DOHH2 (cell line): ENCODE results near the gene VPS35.

ENCODE experiments used
- H3F3A ChIP-seq: fragments of 200-600 bp; sonication (generic), shearing (Covaris generic); 2 replicates; pipeline ENCODE4 v1.6.0; 2016; ENCODE audit warnings: antibody characterized with exemption, mild to moderate bottlenecking; ENCODE audit not compliant: control insufficient read depth, insufficient read depth
- H3K27ac ChIP-seq: fragments of 200-600 bp; sonication (generic); 2 replicates; pipeline ENCODE4 v1.5.1; 2014; ENCODE audit warnings: low read depth, mild to moderate bottlenecking, low read length, moderate library complexity
- H3K27me3 ChIP-seq: fragments of 200-600 bp; sonication (generic); 2 replicates; pipeline ENCODE4 v1.6.1; 2014; ENCODE audit warnings: mild to moderate bottlenecking, low read length, mixed read lengths; ENCODE audit not compliant: control insufficient read depth
- H3K36me3 ChIP-seq: fragments of 200-600 bp; sonication (generic); 2 replicates; pipeline ENCODE4 v1.6.1; 2014; ENCODE audit warnings: mild to moderate bottlenecking, low read length, moderate library complexity, mixed read lengths; ENCODE audit not compliant: control insufficient read depth
- H3K4me1 ChIP-seq: fragments of 200-600 bp; sonication (generic); 2 replicates; pipeline ENCODE4 v1.6.1; 2014; ENCODE audit warnings: mild to moderate bottlenecking, low read length, mixed read lengths; ENCODE audit not compliant: control insufficient read depth
- H3K4me2 ChIP-seq: fragments of 200-600 bp; sonication (generic); 2 replicates; pipeline ENCODE4 v1.6.0; 2014; ENCODE audit warnings: mild to moderate bottlenecking, low read length, moderate library complexity
- H3K4me3 ChIP-seq: fragments of 200-600 bp; sonication (generic); 2 replicates; pipeline ENCODE4 v1.5.1; 2014; ENCODE audit warnings: mild to moderate bottlenecking, low read length, mixed read lengths
- H3K79me2 ChIP-seq: fragments of 200-600 bp; sonication (generic); 2 replicates; pipeline ENCODE4 v1.6.1; 2014; ENCODE audit warnings: mild to moderate bottlenecking, low read length, mixed read lengths; ENCODE audit not compliant: control insufficient read depth
- H3K9me2 ChIP-seq: fragments of 200-600 bp; sonication (generic); replicated peaks from 2 replicates; pipeline ENCODE4 v1.6.1; 2014; ENCODE audit warnings: mild to moderate bottlenecking, low read length, mixed read lengths; ENCODE audit not compliant: control insufficient read depth
- H3K9me3 ChIP-seq: fragments of 200-600 bp; sonication (generic); 2 replicates; pipeline ENCODE4 v1.6.1; 2014; ENCODE audit warnings: antibody characterized with exemption, low read length, mixed read lengths; ENCODE audit not compliant: control insufficient read depth, insufficient read depth
- H4K20me1 ChIP-seq: fragments of 200-600 bp; sonication (generic); 2 replicates; pipeline ENCODE4 v1.6.0; 2014; ENCODE audit warnings: low read depth, mild to moderate bottlenecking, antibody characterized with exemption, low read length, moderate library complexity; ENCODE audit not compliant: control insufficient read depth, insufficient read depth
- CTCF ChIP-seq: fragments of 200-600 bp; sonication (generic); IDR thresholded peaks from one replicate; pipeline ENCODE4 v1.5.1; 2014; ENCODE audit warnings: antibody characterized with exemption, mild to moderate bottlenecking, low read depth, low read length; ENCODE audit not compliant: poor library complexity, severe bottlenecking
- EZH2phosphoT487 ChIP-seq: fragments of 200-600 bp; sonication (generic); IDR thresholded peaks from 2 replicates; pipeline ENCODE4 v1.6.1; 2017; ENCODE audit warnings: borderline replicate concordance, mild to moderate bottlenecking, antibody characterized with exemption, low read length, moderate library complexity, mixed read lengths

Gene VPS35

GRCh38 chr16:46621934-46622676 is 66.9 kb downstream of the VPS35 start:
- Histone ChIP-seq H3F3A (peaks cover 17% of the 10 kb centered on the region), H3K4me1 (peaks cover 40% of the 10 kb centered on the region), H3K36me3 (peaks cover 38% of the 10 kb centered on the region), H3K9me2 (no peaks in the 10 kb centered on the region), H3K9me3 (no peaks in the 10 kb centered on the region), H3K27ac (peak overlapping the region; percentile 95; the same call in 1 of the 2 replicates), H4K20me1 (0 out of 2 replicates have a peak, but pooled peaks cover 9% of the 10 kb centered on the region), H3K79me2 (peaks cover 50% of the 10 kb centered on the region), H3K4me3 (peak overlapping the region; percentile 99), H3K27me3 (no peaks in the 10 kb centered on the region), H3K4me2 (peak overlapping the region; percentile 96)
- no peak for TF ChIP-seq EZH2phosphoT487
- TF ChIP-seq CTCF, result no peak

GRCh38 chr16:46621006-46621933 is 67.7 kb downstream of the VPS35 start, which contains the start of gene SHCBP1:
TSS of gene SHCBP1 (minus strand) at chr16:46621379. CDS start at chr16:46621359, 20 bp downstream.
- Histone ChIP-seq H3K27me3 (no peaks in the 10 kb centered on the region), H4K20me1 (0 out of 2 replicates have a peak, but pooled peaks cover 9% of the 10 kb centered on the region), H3K4me2 (peak within 1 kb of the TSS; percentile 96), H3K9me3 (no peaks in the 10 kb centered on the region), H3K4me3 (peak within 1 kb of the TSS; percentile 99), H3K79me2 (peaks cover 58% of the 10 kb centered on the region), H3K9me2 (no peaks in the 10 kb centered on the region), H3F3A (peaks cover 22% of the 10 kb centered on the region), H3K36me3 (peaks cover 46% of the 10 kb centered on the region), H3K27ac (peak within 1 kb of the TSS; percentile 95), H3K4me1 (peaks cover 48% of the 10 kb centered on the region)
- TF ChIP-seq EZH2phosphoT487, result no peak
- TF ChIP-seq CTCF, result no peak

GRCh38 chr16:46620266-46621005 is 68.5 kb downstream of the VPS35 start:
- Histone ChIP-seq H3K4me3 (peak overlapping the region; percentile 99), H3K9me2 (no peaks in the 10 kb centered on the region), H4K20me1 (0 out of 2 replicates have a peak, but pooled peaks cover 9% of the 10 kb centered on the region), H3K9me3 (no peaks in the 10 kb centered on the region), H3K27me3 (no peaks in the 10 kb centered on the region), H3K27ac (peak overlapping the region; percentile 95), H3F3A (peaks cover 22% of the 10 kb centered on the region), H3K79me2 (peaks cover 65% of the 10 kb centered on the region), H3K4me2 (peak overlapping the region; percentile 96), H3K36me3 (peaks cover 53% of the 10 kb centered on the region), H3K4me1 (peaks cover 54% of the 10 kb centered on the region)
- TF ChIP-seq EZH2phosphoT487, result no peak
- TF ChIP-seq CTCF, result no peak
